NCI-H2196 (cell line): Measurements from ENCODE around the gene APOBEC3H.
A peak's percentile ranks its signal among the peaks of the same experiment; 100 is the strongest.
"Not testable (repeated sequence)": the region's sequence is repeated elsewhere in the genome, so short reads cannot be mapped to it uniquely, and the experiment has no call there.

Experiments
- DNase-seq: peaks from one replicate; lab custom pipeline; 2025; ENCODE audit not compliant: unreplicated experiment; lab: John Stamatoyannopoulos, UW

The APOBEC3H gene

GRCh38 chr22:39097098-39098020 is at the start of gene APOBEC3H:
TSS of gene APOBEC3H (plus strand) at chr22:39097244. CDS start at chr22:39100279, 3,035 bp downstream.
- DNase-seq, result peak; percentile 54

DNA sequence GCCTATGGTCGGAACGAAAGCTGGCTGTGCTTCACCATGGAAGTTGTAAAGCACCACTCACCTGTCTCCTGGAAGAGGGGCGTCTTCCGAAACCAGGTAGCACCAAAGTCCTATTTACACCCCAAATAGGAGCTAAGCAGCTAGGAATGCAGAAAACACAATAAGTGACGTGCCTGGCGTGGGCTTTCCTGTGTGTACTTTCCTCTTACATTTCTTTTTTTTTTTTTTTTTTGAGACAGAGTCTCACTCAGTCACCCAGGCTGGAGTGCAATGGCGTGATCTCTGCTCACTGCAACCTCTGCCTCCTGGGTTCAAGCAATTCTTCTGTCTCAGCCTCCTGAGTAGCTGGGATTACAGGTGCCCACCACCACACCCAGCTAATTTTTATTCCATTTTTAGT is 47.6 kb upstream of the APOBEC3H start:
- not testable (repeated sequence) for DNase-seq

GRCh38 chr22:39051844-39052495 is 45.1 kb upstream of the APOBEC3H start:
- not testable (repeated sequence) for DNase-seq

GRCh38 chr22:39055658-39056057 is 41.4 kb upstream of the APOBEC3H start:
- no peak for DNase-seq

- not testable (repeated sequence) for DNase-seq
Observed at GRCh38 chr22:39061290-39061689, 35.8 kb upstream of the APOBEC3H start.

DNA sequence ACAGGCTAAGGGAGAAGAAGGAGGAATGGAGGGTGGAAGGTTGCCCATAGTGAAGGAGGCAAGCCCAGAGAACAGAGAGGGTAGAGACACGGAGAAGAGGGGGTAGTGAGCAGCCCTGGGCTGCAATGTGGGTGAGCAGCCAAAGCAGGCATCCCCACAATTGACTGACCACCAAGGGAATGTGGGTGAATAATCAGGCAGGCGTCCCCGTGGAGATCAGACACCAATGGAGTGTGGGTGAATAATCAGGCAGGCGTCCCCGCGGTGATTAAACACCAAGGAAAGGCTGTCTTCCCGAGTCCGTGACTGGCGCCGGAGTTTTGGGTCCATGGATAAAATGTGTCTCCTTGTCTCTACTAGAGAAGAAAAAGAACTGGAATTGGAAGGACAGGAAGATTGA is 35.1 kb upstream of the APOBEC3H start:
- not testable (repeated sequence) for DNase-seq

GRCh38 chr22:39063904-39064303 is 33.1 kb upstream of the APOBEC3H start:
- DNase-seq, result not testable (repeated sequence)

DNA sequence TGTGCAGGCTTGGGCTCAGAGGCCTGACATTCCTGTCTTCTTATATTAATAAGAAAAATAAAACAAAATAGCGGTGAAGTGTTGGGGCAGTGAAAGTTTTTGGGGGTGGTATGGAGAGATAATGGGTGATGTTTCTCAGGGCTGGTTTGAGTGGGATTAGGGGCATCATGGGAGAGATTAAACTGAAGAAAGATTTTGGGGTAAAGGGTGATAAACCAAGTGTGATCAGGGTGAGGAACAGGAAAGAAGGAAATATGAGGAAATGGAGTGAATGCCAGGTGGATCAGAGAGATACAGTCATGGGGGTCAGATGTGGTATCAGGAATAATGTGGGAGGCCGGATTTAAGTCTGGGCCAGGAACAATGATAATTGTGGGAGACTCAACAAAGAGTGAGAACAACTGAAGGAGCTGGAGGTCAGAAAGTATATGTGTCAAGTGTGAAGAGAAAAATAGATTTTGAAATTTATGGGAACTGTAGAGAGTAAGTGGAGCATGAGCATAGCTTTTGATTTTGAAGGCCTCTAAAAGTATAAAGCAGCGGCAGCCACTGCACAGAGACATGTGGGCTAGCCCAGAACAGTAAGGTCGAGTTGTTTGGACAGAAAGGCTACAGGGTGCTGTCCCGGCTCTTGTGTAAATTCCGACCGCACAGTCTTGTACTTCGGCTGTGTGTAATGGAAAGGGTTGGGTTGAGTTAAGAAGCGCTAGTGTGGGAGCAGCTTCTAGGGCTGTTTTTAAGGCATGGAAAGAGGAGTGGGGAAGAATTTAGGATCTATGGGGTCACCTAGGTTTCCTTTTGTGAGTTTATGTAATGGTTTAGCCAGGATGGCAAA is 30.4 kb upstream of the APOBEC3H start:
- DNase-seq, result not testable (repeated sequence)

- DNase-seq, result no peak
Observed at GRCh38 chr22:39068033-39068785, 28.8 kb upstream of the APOBEC3H start.

DNA sequence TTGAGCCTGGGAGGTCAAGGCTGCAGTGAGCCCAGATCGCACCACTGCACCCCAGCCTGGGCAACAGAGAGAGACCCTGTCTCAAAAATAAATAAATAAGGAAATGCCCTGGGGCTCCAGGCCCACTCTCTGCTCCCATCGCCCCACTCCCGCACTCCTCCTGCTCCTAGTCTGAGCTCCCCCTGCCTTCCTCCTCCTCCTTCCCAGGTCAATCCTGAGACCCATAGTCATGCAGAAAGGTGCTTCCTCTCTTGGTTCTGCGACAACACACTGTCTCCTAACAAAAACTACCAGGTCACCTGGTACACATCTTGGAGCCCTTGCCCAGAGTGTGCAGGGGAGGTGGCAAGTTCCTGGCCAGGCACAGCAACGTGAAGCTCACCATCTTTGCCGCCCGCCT is 26.9 kb upstream of the APOBEC3H start:
- DNase-seq, result no peak

GRCh38 chr22:39072581-39072981 is 24.5 kb upstream of the APOBEC3H start:
- DNase-seq, result not testable (repeated sequence)

DNA sequence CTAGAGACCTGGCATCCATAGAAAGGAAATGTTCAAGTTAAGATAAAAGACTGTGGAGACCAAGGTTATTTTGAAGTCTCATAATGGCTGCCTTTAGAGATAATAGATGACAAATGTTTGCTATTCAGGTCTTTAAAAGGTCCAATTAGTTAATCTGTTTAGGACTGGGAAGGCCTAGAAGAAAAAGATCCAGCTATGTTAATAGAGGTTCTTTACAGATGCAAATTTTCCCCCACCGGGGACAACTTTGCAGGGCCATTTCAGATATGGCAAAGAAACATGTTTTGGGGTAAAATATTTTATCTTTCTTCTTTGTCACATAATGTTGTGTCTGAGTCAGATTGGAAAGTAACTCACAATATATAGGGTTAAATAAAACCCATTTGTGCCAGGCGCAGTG is 23.1 kb upstream of the APOBEC3H start:
- no peak for DNase-seq

DNA sequence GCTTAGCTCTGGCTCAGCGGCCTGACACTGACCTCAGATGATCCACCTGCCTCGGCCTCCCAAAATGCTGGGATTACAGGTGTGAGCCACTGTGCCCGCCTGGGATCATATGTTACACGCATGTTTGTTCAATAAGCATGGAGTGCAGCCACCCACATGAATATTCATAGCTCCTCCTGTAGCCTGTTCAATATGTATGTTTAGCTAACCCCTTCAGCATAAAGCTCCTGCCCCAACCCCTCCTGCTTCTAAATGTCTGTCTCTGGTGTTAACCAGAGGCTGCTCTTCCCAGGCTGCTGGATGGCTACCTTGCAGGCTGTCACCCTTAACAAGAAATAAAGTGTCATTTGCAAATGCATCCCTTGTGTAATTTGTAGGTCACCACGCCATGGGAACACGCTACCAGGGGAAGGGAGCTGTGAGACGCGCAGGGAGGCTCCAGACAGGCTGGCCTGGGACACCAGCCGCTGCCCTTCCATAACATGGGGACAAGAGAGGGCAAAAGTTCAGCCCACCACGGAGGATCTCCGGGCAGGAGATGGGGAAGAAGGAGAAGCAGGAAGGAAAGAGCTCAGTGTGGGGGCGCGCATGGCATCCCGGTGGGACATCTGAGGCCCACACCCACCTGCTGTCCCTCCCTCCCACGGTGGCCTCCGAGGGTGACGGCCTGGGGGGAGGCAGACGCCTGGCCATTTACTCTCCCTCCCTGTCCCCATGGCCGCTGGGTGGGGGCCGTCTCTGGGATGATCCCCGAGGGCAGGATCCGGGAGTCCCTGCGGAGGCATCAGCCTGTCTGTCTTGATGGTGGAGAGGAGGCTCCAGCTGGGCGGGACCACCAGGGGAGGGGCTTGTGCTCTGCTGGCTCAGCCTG is 20.7 kb upstream of the APOBEC3H start:
- not testable (repeated sequence) for DNase-seq

- DNase-seq, result not testable (repeated sequence)
Observed at GRCh38 chr22:39077026-39077840, 19.8 kb upstream of the APOBEC3H start, which contains the start of gene APOBEC3G. TSS of gene APOBEC3G (plus strand) at chr22:39077275. CDS start at chr22:39077362, 87 bp downstream.

DNA sequence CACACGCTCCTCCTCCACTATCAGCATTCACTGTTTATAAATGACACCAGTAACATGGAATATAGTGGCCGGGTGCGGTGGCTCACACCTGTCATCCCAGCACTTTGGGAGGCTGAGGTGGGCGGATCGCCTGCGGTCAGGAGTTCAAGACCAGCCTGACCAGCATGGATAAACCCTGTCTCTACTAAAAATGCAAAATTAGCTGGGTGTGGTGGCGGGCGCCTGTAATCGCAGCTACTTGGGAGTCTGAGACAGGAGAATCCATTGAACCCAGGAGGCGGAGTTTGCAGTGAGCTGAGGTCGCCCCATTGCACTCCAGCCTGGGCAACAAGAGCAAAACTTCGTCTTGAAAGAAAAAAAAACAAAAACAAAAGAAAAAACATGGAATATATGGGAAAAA is 19.1 kb upstream of the APOBEC3H start:
- not testable (repeated sequence) for DNase-seq

GRCh38 chr22:39078329-39078728 is 18.7 kb upstream of the APOBEC3H start:
- no peak for DNase-seq

DNA sequence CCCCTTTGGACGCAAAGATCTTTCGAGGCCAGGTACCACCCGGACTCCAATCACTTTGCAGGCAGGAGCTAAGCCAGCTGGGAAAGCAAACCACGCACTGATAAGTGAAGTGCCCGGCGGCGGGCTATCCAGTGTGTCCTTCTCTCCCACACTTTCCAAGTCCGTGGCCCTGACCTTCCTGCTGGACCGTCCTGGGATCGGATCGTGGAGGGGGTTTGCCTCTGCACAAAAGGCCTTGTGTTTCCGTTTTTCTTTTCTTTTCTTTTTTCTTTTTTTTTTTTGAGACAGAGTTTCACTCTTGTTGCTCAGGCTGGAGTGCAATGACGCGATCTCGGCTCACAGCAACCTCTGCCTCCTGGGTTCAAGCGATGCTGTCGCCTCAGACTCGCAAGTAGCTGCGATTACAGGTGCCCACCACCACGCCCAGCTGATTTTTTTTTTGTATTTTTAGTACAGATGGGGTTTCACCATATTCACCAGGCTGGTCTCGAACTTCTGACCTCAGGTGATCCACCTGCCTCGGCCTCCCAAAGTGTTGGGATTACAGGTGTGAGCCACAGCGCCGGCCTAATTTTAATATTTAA is 17.9 kb upstream of the APOBEC3H start:
- not testable (repeated sequence) for DNase-seq
